ENCODE results near the gene ITPR1. TPM values are rescaled to one million over a fixed set of nuclear protein-coding genes. Genes with fewer than 3 reads are reported as not detected.

ITPR1 gene
- total RNA-seq, 1 experiment from 2014 or later, result 11.3 TPM

DNA sequence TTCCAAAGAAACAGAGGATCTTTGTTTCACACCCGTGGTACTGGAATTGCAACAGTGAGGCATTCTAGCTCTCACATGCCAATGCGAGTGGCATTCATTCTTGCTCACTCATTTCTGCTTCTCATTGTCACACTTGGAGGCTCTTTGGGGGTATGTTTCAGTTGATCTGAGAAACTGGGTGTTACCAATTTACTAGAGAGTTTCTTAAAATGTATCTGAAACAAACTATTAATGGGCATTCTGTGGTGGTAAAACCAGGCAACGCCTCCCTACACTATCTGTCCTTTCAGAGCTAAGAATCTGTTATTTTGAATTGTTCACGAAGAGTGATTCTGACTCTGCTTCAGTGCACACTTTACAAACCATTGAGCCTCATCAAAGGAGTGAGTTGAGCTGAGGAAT, 345.5 kb downstream of the ITPR1 start:
- H3K4me1 ChIP-seq (replicated peaks; ENCODE audit: insufficient read depth), result peaks cover 19% of the 10 kb centered on the region
- peaks cover 8% of the 10 kb centered on the region; the same call in 1 of the 2 replicates for H3F3A ChIP-seq (ENCODE audit: insufficient read depth, low read depth)
- H3K27me3 ChIP-seq (ENCODE audit: insufficient read depth, low read depth), result no peaks in the 10 kb centered on the region
- no peak for TF ChIP-seq EZH2 (IDR thresholded peaks at IDR 0.05; ENCODE audit: low read depth)
- H3K9me2 ChIP-seq (ENCODE audit: insufficient read depth), result no peaks in the 10 kb centered on the region
- BruUV-seq (replicated peaks), result no TSS peak
- no peak overlapping the region for H2AFZ ChIP-seq
- H3K79me2 ChIP-seq (ENCODE audit: low read depth), result no peaks in the 10 kb centered on the region
- H3K27ac ChIP-seq, result no peak overlapping the region
- no peaks in the 10 kb centered on the region for H3K9me3 ChIP-seq (ENCODE audit: insufficient read depth, low read depth)
- ChIA-PET CTCF (no interaction called here), POLR2A (ENCODE audit: unreplicated experiment) (interaction anchor here (0.5 to 0.6 kb wide), 2 partner anchors 116 to 146 kb away, joined by 4 to 7 read pairs; no protein-coding TSS in a partner anchor)
- no peak overlapping the region for H3K4me2 ChIP-seq
- no peaks in the 10 kb centered on the region for H3K36me3 ChIP-seq (ENCODE audit: low read depth)
- DNase-seq, result no peak
- intact Hi-C loops (cut with micrococcal nuclease; ENCODE audit: unreplicated experiment), result no loop called here
- no peaks in the 10 kb centered on the region for H4K20me1 ChIP-seq (ENCODE audit: insufficient read depth)
- no peak overlapping the region for H3K4me3 ChIP-seq

DNA sequence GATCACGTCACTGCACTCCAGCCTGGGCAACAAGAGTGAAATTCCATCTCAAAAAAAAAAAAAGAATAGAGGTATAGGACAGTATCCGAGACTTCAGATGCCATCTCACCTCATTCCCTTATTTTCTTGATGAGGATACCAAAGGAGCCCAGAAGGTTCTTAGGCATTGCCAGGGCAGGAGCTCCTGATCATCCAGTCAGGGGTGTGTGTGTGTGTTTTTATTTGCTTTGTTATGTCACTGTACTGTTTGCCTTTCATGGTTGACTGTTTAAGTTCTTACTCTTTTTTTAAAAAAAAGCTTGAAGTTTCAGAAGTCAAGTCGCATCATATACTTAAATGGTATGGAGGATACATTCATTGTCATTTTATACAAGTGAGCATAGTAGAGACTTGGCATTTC, 346.1 kb downstream of the ITPR1 start:
- DNase-seq, result no peak
- peaks cover 19% of the 10 kb centered on the region for H3K4me1 ChIP-seq (replicated peaks; ENCODE audit: insufficient read depth)
- peaks cover 8% of the 10 kb centered on the region; the same call in 1 of the 2 replicates for H3F3A ChIP-seq (ENCODE audit: insufficient read depth, low read depth)
- H2AFZ ChIP-seq, result no peak overlapping the region
- H3K79me2 ChIP-seq (ENCODE audit: low read depth), result no peaks in the 10 kb centered on the region
- no peak overlapping the region for H3K4me2 ChIP-seq
- intact Hi-C loops (cut with micrococcal nuclease; ENCODE audit: unreplicated experiment), result no loop called here
- POLR2A ChIA-PET (ENCODE audit: unreplicated experiment), result no interaction called here
- no peaks in the 10 kb centered on the region for H3K36me3 ChIP-seq (ENCODE audit: low read depth)
- H3K27ac ChIP-seq, result no peak overlapping the region
- CTCF ChIA-PET, result interaction anchor here (0.6 kb wide), 2 partner anchors 22 to 118 kb away, joined by 4 to 7 read pairs; no protein-coding TSS in a partner anchor
- H4K20me1 ChIP-seq (ENCODE audit: insufficient read depth), result no peaks in the 10 kb centered on the region
- BruUV-seq (replicated peaks), result no TSS peak
- H3K27me3 ChIP-seq (ENCODE audit: insufficient read depth, low read depth), result no peaks in the 10 kb centered on the region
- H3K9me3 ChIP-seq (ENCODE audit: insufficient read depth, low read depth), result no peaks in the 10 kb centered on the region
- no peaks in the 10 kb centered on the region for H3K9me2 ChIP-seq (ENCODE audit: insufficient read depth)
- no peak overlapping the region for H3K4me3 ChIP-seq
- TF ChIP-seq, protein P1, sequence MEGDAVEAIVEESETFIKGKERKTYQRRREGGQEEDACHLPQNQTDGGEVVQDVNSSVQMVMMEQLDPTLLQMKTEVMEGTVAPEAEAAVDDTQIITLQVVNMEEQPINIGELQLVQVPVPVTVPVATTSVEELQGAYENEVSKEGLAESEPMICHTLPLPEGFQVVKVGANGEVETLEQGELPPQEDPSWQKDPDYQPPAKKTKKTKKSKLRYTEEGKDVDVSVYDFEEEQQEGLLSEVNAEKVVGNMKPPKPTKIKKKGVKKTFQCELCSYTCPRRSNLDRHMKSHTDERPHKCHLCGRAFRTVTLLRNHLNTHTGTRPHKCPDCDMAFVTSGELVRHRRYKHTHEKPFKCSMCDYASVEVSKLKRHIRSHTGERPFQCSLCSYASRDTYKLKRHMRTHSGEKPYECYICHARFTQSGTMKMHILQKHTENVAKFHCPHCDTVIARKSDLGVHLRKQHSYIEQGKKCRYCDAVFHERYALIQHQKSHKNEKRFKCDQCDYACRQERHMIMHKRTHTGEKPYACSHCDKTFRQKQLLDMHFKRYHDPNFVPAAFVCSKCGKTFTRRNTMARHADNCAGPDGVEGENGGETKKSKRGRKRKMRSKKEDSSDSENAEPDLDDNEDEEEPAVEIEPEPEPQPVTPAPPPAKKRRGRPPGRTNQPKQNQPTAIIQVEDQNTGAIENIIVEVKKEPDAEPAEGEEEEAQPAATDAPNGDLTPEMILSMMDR (conservative IDR thresholded peaks at IDR 0.05), result no peak
- TF ChIP-seq EZH2 (IDR thresholded peaks at IDR 0.05; ENCODE audit: low read depth), result no peak

DNA sequence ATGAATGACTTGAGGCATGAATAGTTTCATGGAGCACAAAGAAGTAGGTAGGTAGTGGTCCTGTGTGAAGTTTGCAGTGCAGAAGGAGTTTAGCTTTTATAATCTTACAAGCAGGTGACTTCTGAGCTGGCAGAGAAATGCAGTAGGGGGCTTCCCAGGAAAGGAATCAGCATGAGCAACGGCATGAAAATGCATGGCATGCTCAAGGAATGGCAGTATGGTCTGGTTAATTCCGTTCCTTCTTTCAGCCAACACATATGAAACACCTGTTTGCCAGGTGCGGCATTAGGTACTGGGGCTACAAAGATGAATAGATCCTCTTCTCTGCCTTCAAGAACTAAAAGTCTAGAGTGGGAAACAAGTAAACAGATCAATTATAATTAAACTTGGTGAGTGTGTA, 348.1 kb downstream of the ITPR1 start:
- Histone ChIP-seq H3K79me2 (ENCODE audit: low read depth) (no peaks in the 10 kb centered on the region), H3K9me2 (ENCODE audit: insufficient read depth) (no peaks in the 10 kb centered on the region), H3K27ac (no peak overlapping the region), H2AFZ (no peak overlapping the region), H3F3A (ENCODE audit: insufficient read depth, low read depth) (0 out of 2 replicates have a peak, but pooled peaks cover 3% of the 10 kb centered on the region), H3K4me1 (replicated peaks; ENCODE audit: insufficient read depth) (peaks cover 17% of the 10 kb centered on the region), H3K9me3 (ENCODE audit: insufficient read depth, low read depth) (no peaks in the 10 kb centered on the region), H4K20me1 (ENCODE audit: insufficient read depth) (no peaks in the 10 kb centered on the region), H3K36me3 (ENCODE audit: low read depth) (no peaks in the 10 kb centered on the region), H3K4me2 (no peak overlapping the region), H3K27me3 (ENCODE audit: insufficient read depth, low read depth) (no peaks in the 10 kb centered on the region), H3K4me3 (no peak overlapping the region)
- TF ChIP-seq, protein P1 (conservative IDR thresholded peaks at IDR 0.05), result no peak
- no peak for TF ChIP-seq EZH2 (IDR thresholded peaks at IDR 0.05; ENCODE audit: low read depth)
- ChIA-PET POLR2A (ENCODE audit: unreplicated experiment) (no interaction called here), CTCF (no interaction called here)
- no peak for DNase-seq
- intact Hi-C loops (cut with micrococcal nuclease; ENCODE audit: unreplicated experiment), result no loop called here
- BruUV-seq (replicated peaks), result no TSS peak

Data from PC-9 (cell line).